Mesenchymal stem cell (in vitro differentiated cells and primary cell): ENCODE measurements around the gene CSK.

Experiments used
- DNase-seq: peaks from one replicate; pipeline ENCODE4 v3.0.0-alpha.2; 2013
- H2AFZ ChIP-seq: one replicate; pipeline ENCODE4 v1.6.1; 2013; ENCODE audit warnings: low read depth, mild to moderate bottlenecking, control low read depth, inconsistent platforms, low read length, moderate library complexity
- H2AK5ac ChIP-seq: 2 replicates; pipeline ENCODE4 v1.6.1; 2013; ENCODE audit warnings: low read length, moderate library complexity, mild to moderate bottlenecking, inconsistent platforms; ENCODE audit not compliant: severe bottlenecking
- H2BK120ac ChIP-seq: one replicate; pipeline ENCODE4 v1.6.1; 2013; ENCODE audit warnings: low read depth, mild to moderate bottlenecking, inconsistent platforms, low read length, moderate library complexity
- H2BK12ac ChIP-seq, 2 experiments: one replicate each; pipeline ENCODE4 v1.6.1; 2013; ENCODE audit warnings: inconsistent platforms in 2 of 2, low read length in 2 of 2, mild to moderate bottlenecking in 2 of 2, moderate library complexity in 2 of 2, control low read depth in 1 of 2
- H2BK15ac ChIP-seq: one replicate; pipeline ENCODE4 v1.6.1; 2013; ENCODE audit warnings: mild to moderate bottlenecking, low read depth, inconsistent platforms; ENCODE audit not compliant: poor library complexity, severe bottlenecking
- H2BK5ac ChIP-seq: 2 replicates; pipeline ENCODE4 v1.6.1; 2013; ENCODE audit warnings: low read depth, mild to moderate bottlenecking, low read length, control low read depth, inconsistent platforms; ENCODE audit not compliant: poor library complexity, severe bottlenecking
- H3K14ac ChIP-seq, 2 experiments: one replicate each; pipeline ENCODE4 v1.6.1; 2013; ENCODE audit warnings: inconsistent platforms in 2 of 2, low read length in 2 of 2, control low read depth in 1 of 2, mild to moderate bottlenecking in 1 of 2, moderate library complexity in 1 of 2
- H3K18ac ChIP-seq, 2 experiments: one replicate each; pipeline ENCODE4 v1.6.1; 2013; ENCODE audit warnings: inconsistent platforms in 2 of 2, low read length in 2 of 2, control low read depth in 1 of 2, low read depth in 1 of 2, mild to moderate bottlenecking in 1 of 2
- H3K23ac ChIP-seq, 2 experiments: one replicate each; pipeline ENCODE4 v1.6.1; 2013; ENCODE audit warnings: inconsistent platforms in 2 of 2, low read length in 2 of 2, mild to moderate bottlenecking in 2 of 2, moderate library complexity in 2 of 2, control low read depth in 1 of 2
- H3K27ac ChIP-seq: 2 replicates; pipeline ENCODE4 v1.5.1; 2013; ENCODE audit warnings: mild to moderate bottlenecking, moderate library complexity, low read length, control low read depth, inconsistent platforms; ENCODE audit not compliant: poor library complexity, severe bottlenecking
- H3K27me3 ChIP-seq, 2 experiments: 2 replicates each; pipeline versions ENCODE4 v1.6.1 to v1.7.0; 2013; ENCODE audit warnings: low read length in 2 of 2, mild to moderate bottlenecking in 2 of 2, moderate library complexity in 2 of 2, control low read depth in 1 of 2, inconsistent platforms in 1 of 2; ENCODE audit not compliant: control insufficient read depth in 1 of 2, insufficient read depth in 1 of 2
- H3K36me3 ChIP-seq, 2 experiments: 2 replicates each; pipeline versions ENCODE4 v1.6.1 to v1.7.0; 2013; ENCODE audit warnings: low read length in 2 of 2, control low read depth in 1 of 2, inconsistent platforms in 1 of 2, low read depth in 1 of 2, mild to moderate bottlenecking in 1 of 2; ENCODE audit not compliant: insufficient read depth in 2 of 2, control insufficient read depth in 1 of 2
- H3K4ac ChIP-seq, 2 experiments: one replicate each; pipeline ENCODE4 v1.6.1; 2013; ENCODE audit warnings: inconsistent platforms in 2 of 2, low read length in 2 of 2, mild to moderate bottlenecking in 2 of 2, moderate library complexity in 2 of 2, control low read depth in 1 of 2, low read depth in 1 of 2
- H3K4me1 ChIP-seq: 2 replicates; pipeline ENCODE4 v1.6.1; 2013; ENCODE audit warnings: low read depth, low read length, control low read depth; ENCODE audit not compliant: control insufficient read depth, insufficient read depth
- H3K4me2 ChIP-seq: 2 replicates; pipeline ENCODE4 v1.6.1; 2013; ENCODE audit warnings: low read length, mild to moderate bottlenecking, inconsistent platforms; ENCODE audit not compliant: poor library complexity, severe bottlenecking
- H3K4me3 ChIP-seq, 2 experiments: 2 replicates each; pipeline versions ENCODE4 v1.5.1 to v1.7.0; 2013; ENCODE audit warnings: low read length in 2 of 2, mild to moderate bottlenecking in 2 of 2, control low read depth in 1 of 2, low read depth in 1 of 2; ENCODE audit not compliant: insufficient read depth in 1 of 2
- H3K79me1 ChIP-seq: replicated peaks from 2 replicates; pipeline ENCODE4 v1.6.1; 2013; ENCODE audit warnings: mild to moderate bottlenecking, control low read depth, low read length, inconsistent platforms; ENCODE audit not compliant: poor library complexity, severe bottlenecking
- H3K9ac ChIP-seq: 2 replicates; pipeline ENCODE4 v1.7.0; 2013; ENCODE audit warnings: mild to moderate bottlenecking, low read length, moderate library complexity
- H3K9me3 ChIP-seq: 2 replicates; pipeline ENCODE4 v1.7.0; 2013; ENCODE audit warnings: mild to moderate bottlenecking, low read length; ENCODE audit not compliant: control insufficient read depth
- H4K8ac ChIP-seq: one replicate; pipeline ENCODE4 v1.6.1; 2013; ENCODE audit warnings: inconsistent platforms, mild to moderate bottlenecking, low read length, moderate library complexity
- H4K91ac ChIP-seq: one replicate; pipeline ENCODE4 v1.6.1; 2013; ENCODE audit warnings: mild to moderate bottlenecking, low read length, inconsistent platforms
- WGBS: methylation state at CpG from one replicate; pipeline ENCODE4 v1.1.7; 2013; ENCODE audit warnings: mixed read lengths; 5-methylcytosine and 5-hydroxymethylcytosine counted together

The CSK gene

DNA sequence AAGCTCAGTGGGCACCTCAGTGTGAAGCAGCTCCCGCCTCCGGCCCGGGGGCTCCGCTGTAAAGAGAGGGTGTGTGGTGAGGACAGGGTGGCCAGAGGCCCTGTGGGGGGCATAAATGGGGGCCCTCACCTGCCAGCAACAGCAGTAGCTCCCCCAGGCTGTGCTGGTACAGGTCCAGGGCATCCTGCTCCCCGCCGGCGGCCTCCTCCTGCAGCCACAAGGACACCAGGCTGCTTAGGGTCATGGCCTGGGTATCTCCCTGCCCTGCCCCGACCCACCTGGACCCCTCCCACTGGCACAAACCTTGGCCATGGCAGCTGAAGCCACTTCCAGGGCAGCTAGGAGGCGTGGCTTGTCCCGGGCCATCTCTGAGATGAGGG, 56.2 kb downstream of the CSK start:
- Histone ChIP-seq H2AK5ac (no peak overlapping the region), H3K4me2 (no peak overlapping the region), H4K91ac (no peak overlapping the region), H2AFZ (no peak overlapping the region), H3K27me3 (peaks cover 0 to 3% of the 10 kb centered on the region in 2 experiments), H3K27ac (no peak overlapping the region), H3K9me3 (no peaks in the 10 kb centered on the region), H3K4ac (peak overlapping the region in 1 of 2 experiments; percentile 9), H2BK15ac (no peak overlapping the region), H3K4me3 (peak overlapping the region in 1 of 2 experiments; percentile 18), H3K36me3 (peaks cover 41 to 43% of the 10 kb centered on the region in 2 experiments), H3K18ac (no peak overlapping the region), H3K14ac (no peak overlapping the region), H2BK5ac (no peak overlapping the region), H2BK12ac (no peak overlapping the region), H3K9ac (no peak overlapping the region), H2BK120ac (no peak overlapping the region), H3K4me1 (peaks cover 7% of the 10 kb centered on the region), H3K23ac (no peak overlapping the region), H3K79me1 (peaks cover 8% of the 10 kb centered on the region), H4K8ac (no peak overlapping the region)
- WGBS: 97% methylated on average over 10 of the region's 10 CpGs
- no peak for DNase-seq

DNA sequence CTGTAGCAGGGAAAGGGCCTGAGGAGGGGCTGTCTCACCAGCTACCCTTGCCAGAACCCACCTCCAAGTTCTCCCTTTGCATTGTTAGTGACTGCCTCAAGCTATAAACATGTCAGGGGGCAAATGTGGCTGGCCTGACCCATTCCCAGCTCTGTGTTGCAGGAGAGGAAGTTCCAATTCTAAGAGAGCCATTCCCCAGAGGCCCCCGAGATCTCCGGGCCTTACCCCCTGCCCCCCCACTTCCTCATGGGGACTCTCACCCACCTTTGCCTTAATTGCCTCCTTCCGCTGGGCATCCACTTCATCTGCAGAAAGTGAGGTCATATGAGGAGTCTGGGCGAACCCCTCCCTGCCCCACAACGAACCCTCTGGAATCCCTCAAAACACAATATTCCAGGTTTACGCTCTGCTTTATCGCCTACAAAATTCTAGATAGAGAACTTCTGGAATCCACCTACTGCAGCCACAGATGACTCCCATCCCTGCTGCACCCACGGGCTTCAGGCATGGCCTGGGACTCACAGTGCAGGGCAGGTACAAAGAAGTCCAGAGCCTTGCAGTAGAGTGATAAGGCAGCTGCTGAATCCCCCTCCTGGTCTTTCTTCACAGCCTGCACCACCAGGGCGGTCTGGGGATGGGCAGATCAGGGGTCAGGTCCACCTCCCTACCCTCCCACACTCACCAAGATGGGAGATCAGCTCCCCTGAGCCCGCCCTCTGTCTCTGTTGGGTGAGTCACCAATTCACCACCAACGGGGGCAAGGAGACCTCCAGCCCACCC, 57.1 kb downstream of the CSK start:
- H3K4ac ChIP-seq: no peak overlapping the region
- no peak for DNase-seq
- H3K18ac ChIP-seq: no peak overlapping the region
- no peak overlapping the region for H2BK120ac ChIP-seq
- peaks cover 8% of the 10 kb centered on the region for H3K79me1 ChIP-seq
- no peak overlapping the region for H3K27ac ChIP-seq
- no peak overlapping the region for H3K4me2 ChIP-seq
- no peak overlapping the region for H2BK5ac ChIP-seq
- no peak overlapping the region for H4K8ac ChIP-seq
- H2AK5ac ChIP-seq: no peak overlapping the region
- H3K4me1 ChIP-seq: peaks cover 11% of the 10 kb centered on the region
- H4K91ac ChIP-seq: no peak overlapping the region
- no peaks in the 10 kb centered on the region for H3K9me3 ChIP-seq
- peaks cover 41 to 45% of the 10 kb centered on the region in 2 experiments for H3K36me3 ChIP-seq
- no peak overlapping the region for H3K14ac ChIP-seq
- 91% methylated on average over 11 of the region's 11 CpGs for WGBS
- no peak overlapping the region for H3K9ac ChIP-seq
- H3K4me3 ChIP-seq: no peak overlapping the region
- no peak overlapping the region for H2AFZ ChIP-seq
- no peak overlapping the region for H2BK15ac ChIP-seq
- H2BK12ac ChIP-seq: no peak overlapping the region
- no peaks in the 10 kb centered on the region for H3K27me3 ChIP-seq
- H3K23ac ChIP-seq: no peak overlapping the region

DNA sequence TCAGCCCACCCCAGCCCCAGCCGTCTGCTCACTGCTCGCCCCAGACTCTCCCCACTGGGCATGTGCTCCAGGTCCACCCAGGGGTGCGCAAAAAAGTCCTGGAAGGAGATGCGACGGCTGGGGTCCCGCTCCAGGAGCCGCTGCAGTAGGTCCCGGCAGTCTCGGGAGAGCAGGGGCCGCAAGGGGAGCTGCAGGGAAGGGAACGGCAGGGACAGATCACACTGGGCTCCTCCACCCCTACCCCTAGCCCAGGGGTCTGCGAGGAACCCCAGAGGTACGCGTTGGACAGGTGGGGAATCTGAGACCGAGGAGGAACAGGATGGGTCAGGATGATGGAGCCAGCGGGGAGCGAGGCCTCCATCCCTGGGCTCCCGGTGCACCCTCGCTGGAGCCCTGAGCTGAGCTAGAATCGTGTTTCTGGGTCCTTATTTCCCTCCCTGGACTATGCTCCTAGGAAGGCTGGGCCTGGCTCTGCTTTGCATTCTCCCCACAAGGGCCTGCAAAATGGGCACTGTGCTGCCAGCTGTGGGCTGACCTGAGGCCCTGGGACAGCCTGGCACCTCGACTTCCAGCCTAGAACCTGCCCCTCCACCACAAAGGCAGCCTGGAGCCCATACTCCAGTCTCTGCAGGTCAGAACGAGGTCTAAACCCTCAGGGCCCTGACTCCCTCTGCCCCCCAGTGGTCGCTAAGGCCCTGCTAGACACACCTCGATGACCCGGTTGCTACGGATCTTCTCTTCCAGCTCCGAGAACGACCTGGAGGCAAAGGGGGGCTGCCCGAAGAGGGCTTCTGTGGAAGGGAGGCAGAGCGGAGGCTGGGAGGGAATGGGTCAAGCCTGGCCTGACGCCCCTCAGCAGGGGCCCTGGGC, 57.9 kb downstream of the CSK start:
- H3K4me2 ChIP-seq: no peak overlapping the region
- H3K27ac ChIP-seq: no peak overlapping the region
- peaks cover 8% of the 10 kb centered on the region for H3K79me1 ChIP-seq
- H3K4me3 ChIP-seq: no peak overlapping the region
- H2BK12ac ChIP-seq: no peak overlapping the region
- no peak overlapping the region for H3K4ac ChIP-seq
- WGBS: 87% methylated on average over 30 of the region's 31 CpGs
- no peak overlapping the region for H2AK5ac ChIP-seq
- no peak overlapping the region for H4K8ac ChIP-seq
- no peak overlapping the region for H3K9ac ChIP-seq
- no peaks in the 10 kb centered on the region for H3K9me3 ChIP-seq
- peaks cover 46 to 53% of the 10 kb centered on the region in 2 experiments for H3K36me3 ChIP-seq
- no peak overlapping the region for H4K91ac ChIP-seq
- peaks cover 11% of the 10 kb centered on the region for H3K4me1 ChIP-seq
- no peak overlapping the region for H2BK5ac ChIP-seq
- H3K18ac ChIP-seq: no peak overlapping the region
- H2AFZ ChIP-seq: no peak overlapping the region
- H2BK15ac ChIP-seq: no peak overlapping the region
- no peaks in the 10 kb centered on the region for H3K27me3 ChIP-seq
- no peak overlapping the region for H3K14ac ChIP-seq
- H2BK120ac ChIP-seq: no peak overlapping the region
- no peak for DNase-seq
- no peak overlapping the region for H3K23ac ChIP-seq
